ENCODE measurements around the gene MEIS2. TPM values are rescaled to one million over a fixed set of nuclear protein-coding genes. Genes with fewer than 3 reads are reported as not detected.

The MEIS2 gene
- total RNA-seq, 1 donor: 17.7 TPM

DNA sequence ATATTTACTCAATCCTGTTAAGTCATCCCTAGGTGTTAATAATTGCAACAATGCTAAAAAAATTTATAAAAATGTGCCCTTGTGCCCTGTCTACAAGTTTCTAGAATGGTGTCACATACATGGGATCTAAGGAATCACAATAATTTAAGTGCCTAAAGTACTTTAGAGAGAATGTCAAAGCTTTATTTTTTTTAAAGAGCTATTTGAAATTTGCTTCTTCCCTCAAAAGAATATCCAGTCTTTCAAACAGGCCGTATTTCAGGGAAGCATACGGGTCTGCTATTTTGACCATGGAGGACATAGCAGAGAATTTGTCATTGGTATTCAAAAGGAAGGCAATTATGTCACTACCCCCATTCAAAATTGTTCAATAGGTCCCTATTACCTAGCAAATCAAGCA is 29.7 kb downstream of the MEIS2 start:
- Histone ChIP-seq H3K4me3 (ENCODE audit: insufficient read depth, low read length) (no peak overlapping the region), H3K4me1 (ENCODE audit: insufficient read depth, low read length) (no peaks in the 10 kb centered on the region), H3K27me3 (ENCODE audit: insufficient read depth, low read length) (no peaks in the 10 kb centered on the region), H3K9me3 (ENCODE audit: low read depth, low read length) (no peaks in the 10 kb centered on the region), H3K4me2 (ENCODE audit: insufficient read depth, low read length) (no peak overlapping the region), H3K27ac (ENCODE audit: low read depth, low read length) (no peak overlapping the region), H2AFZ (ENCODE audit: low read length) (no peak overlapping the region), H4K20me1 (ENCODE audit: insufficient read depth, low read length) (no peaks in the 10 kb centered on the region), H3K36me3 (ENCODE audit: insufficient read depth, low read length) (peaks cover 8% of the 10 kb centered on the region), H3K79me2 (ENCODE audit: insufficient read depth, low read length) (no peaks in the 10 kb centered on the region)
- DNase-seq (ENCODE audit: insufficient read length, low spot score, missing footprints): no peak
- TF ChIP-seq, protein P1, sequence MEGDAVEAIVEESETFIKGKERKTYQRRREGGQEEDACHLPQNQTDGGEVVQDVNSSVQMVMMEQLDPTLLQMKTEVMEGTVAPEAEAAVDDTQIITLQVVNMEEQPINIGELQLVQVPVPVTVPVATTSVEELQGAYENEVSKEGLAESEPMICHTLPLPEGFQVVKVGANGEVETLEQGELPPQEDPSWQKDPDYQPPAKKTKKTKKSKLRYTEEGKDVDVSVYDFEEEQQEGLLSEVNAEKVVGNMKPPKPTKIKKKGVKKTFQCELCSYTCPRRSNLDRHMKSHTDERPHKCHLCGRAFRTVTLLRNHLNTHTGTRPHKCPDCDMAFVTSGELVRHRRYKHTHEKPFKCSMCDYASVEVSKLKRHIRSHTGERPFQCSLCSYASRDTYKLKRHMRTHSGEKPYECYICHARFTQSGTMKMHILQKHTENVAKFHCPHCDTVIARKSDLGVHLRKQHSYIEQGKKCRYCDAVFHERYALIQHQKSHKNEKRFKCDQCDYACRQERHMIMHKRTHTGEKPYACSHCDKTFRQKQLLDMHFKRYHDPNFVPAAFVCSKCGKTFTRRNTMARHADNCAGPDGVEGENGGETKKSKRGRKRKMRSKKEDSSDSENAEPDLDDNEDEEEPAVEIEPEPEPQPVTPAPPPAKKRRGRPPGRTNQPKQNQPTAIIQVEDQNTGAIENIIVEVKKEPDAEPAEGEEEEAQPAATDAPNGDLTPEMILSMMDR (IDR thresholded peaks at IDR 0.05; ENCODE audit: extremely low read depth, low read depth, low read length): no peak

DNA sequence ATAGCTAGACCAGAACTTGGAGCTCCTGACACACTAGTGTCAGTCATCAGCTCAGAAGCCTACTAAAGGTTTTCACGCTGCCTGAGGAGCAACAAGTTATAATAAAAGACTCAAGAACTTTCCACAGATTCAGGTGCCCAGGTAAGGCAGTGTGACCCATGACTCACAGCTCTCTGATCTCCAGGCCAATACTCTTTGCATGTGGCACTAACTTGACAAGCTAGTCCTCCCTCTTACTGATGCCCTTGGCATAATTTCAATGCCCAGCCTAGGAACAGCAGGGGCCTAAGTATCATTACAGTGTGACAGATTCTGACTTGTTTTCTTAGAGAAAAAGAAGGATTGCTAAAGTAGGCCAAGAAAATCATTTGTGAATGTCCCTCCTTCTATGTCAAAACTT is 38.4 kb downstream of the MEIS2 start:
- Histone ChIP-seq H3K4me1 (ENCODE audit: insufficient read depth, low read length) (peaks cover 14% of the 10 kb centered on the region), H3K4me3 (ENCODE audit: insufficient read depth, low read length) (no peak overlapping the region), H4K20me1 (ENCODE audit: insufficient read depth, low read length) (no peaks in the 10 kb centered on the region), H2AFZ (ENCODE audit: low read length) (no peak overlapping the region), H3K9me3 (ENCODE audit: low read depth, low read length) (no peaks in the 10 kb centered on the region), H3K27me3 (ENCODE audit: insufficient read depth, low read length) (no peaks in the 10 kb centered on the region), H3K27ac (ENCODE audit: low read depth, low read length) (no peak overlapping the region), H3K36me3 (ENCODE audit: insufficient read depth, low read length) (peaks cover 4% of the 10 kb centered on the region), H3K4me2 (ENCODE audit: insufficient read depth, low read length) (no peak overlapping the region), H3K79me2 (ENCODE audit: insufficient read depth, low read length) (no peaks in the 10 kb centered on the region)
- no peak for DNase-seq (ENCODE audit: insufficient read length, low spot score, missing footprints)
- TF ChIP-seq, protein P1 (IDR thresholded peaks at IDR 0.05; ENCODE audit: extremely low read depth, low read depth, low read length): no peak

DNA sequence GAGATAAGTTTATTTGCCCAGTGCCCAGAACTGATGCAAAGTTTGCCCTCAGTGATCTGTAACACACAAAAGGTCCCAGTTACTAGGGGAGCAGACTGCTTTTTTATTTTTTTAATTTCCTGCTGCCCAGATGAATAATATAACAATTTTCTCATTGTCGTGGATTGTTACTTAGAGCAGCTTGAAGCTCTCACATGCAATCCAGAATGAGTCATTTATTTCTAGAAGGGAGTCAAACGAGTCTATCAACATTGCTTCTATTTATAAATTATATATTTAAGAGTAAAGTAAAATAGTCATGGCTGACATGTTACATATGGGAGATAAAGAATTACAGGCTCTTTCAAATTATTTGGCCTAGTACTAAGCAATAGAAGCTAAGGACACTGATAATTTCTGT is 41.3 kb downstream of the MEIS2 start:
- H3K27me3 ChIP-seq (ENCODE audit: insufficient read depth, low read length): no peaks in the 10 kb centered on the region
- no peak for DNase-seq (ENCODE audit: insufficient read length, low spot score, missing footprints)
- H4K20me1 ChIP-seq (ENCODE audit: insufficient read depth, low read length): no peaks in the 10 kb centered on the region
- no peak overlapping the region for H2AFZ ChIP-seq (ENCODE audit: low read length)
- H3K4me1 ChIP-seq (ENCODE audit: insufficient read depth, low read length): peaks cover 14% of the 10 kb centered on the region
- no peak overlapping the region for H3K4me3 ChIP-seq (ENCODE audit: insufficient read depth, low read length)
- peak overlapping the region; percentile 61 for H3K27ac ChIP-seq (ENCODE audit: low read depth, low read length)
- H3K36me3 ChIP-seq (ENCODE audit: insufficient read depth, low read length): peaks cover 4% of the 10 kb centered on the region
- no peaks in the 10 kb centered on the region for H3K79me2 ChIP-seq (ENCODE audit: insufficient read depth, low read length)
- H3K4me2 ChIP-seq (ENCODE audit: insufficient read depth, low read length): no peak overlapping the region
- TF ChIP-seq, protein P1 (IDR thresholded peaks at IDR 0.05; ENCODE audit: extremely low read depth, low read depth, low read length): no peak
- H3K9me3 ChIP-seq (ENCODE audit: low read depth, low read length): no peaks in the 10 kb centered on the region

DNA sequence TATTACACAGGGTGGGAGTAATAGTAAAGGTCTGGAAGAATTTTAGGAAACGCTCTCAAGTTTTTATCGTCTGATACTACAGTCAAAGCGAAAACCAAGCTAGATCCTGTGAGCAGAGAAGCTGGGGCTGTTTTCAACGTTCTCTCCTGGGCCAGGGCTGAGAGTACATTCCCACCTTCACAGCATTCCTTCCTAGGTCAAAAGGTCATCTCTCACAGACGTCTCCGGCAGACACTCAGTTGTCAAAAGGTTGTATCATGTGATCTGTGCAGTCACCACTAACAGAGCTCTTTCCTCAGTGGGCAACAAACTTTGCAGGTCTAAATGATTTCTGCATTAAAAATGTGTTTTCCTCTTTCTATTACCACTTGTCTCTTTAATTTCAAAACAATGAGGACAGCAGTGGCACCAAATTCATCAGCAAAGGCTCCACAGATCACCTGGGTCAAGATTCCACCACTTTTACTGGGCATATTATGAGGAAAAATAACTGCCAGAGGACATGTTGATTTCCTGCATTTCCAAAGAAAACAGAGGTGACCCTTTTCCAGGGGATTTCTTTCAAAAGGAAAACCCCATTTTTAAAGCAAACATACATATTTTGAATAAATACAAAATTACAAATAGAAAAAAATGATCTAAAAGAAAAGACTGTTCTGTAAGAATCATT is 41.9 kb downstream of the MEIS2 start:
- H3K9me3 ChIP-seq (ENCODE audit: low read depth, low read length): no peaks in the 10 kb centered on the region
- peak overlapping the region; percentile 61 for H3K27ac ChIP-seq (ENCODE audit: low read depth, low read length)
- H4K20me1 ChIP-seq (ENCODE audit: insufficient read depth, low read length): no peaks in the 10 kb centered on the region
- no peak for DNase-seq (ENCODE audit: insufficient read length, low spot score, missing footprints)
- H3K27me3 ChIP-seq (ENCODE audit: insufficient read depth, low read length): no peaks in the 10 kb centered on the region
- no peak overlapping the region for H2AFZ ChIP-seq (ENCODE audit: low read length)
- H3K79me2 ChIP-seq (ENCODE audit: insufficient read depth, low read length): no peaks in the 10 kb centered on the region
- no peak overlapping the region for H3K4me2 ChIP-seq (ENCODE audit: insufficient read depth, low read length)
- H3K4me1 ChIP-seq (ENCODE audit: insufficient read depth, low read length): peaks cover 14% of the 10 kb centered on the region
- no peak overlapping the region for H3K4me3 ChIP-seq (ENCODE audit: insufficient read depth, low read length)
- TF ChIP-seq, protein P1 (IDR thresholded peaks at IDR 0.05; ENCODE audit: extremely low read depth, low read depth, low read length): no peak
- H3K36me3 ChIP-seq (ENCODE audit: insufficient read depth, low read length): peaks cover 4% of the 10 kb centered on the region
